ENCODE measurements around the gene SEC61A1.

Gene SEC61A1

GRCh38 chr3:128113817-128114794, 61.9 kb downstream of the SEC61A1 start:
- no peak for DNase-seq (ENCODE audit: low spot score)
